PFSK-1 (cell line): ENCODE measurements around the gene PATL2.

ENCODE experiments used
- FOXP2 ChIP-seq: optimal IDR thresholded peaks from 2 replicates; pipeline ENCODE3; 2011; ENCODE audit warnings: borderline replicate concordance, control low read depth, inconsistent platforms; ENCODE audit not compliant: insufficient read depth; ENCODE audit errors: extremely low read length, extremely low read depth
- POLR2AphosphoS5 ChIP-seq: IDR thresholded peaks from 2 replicates; pipeline ENCODE4 v1.6.1; 2012; ENCODE audit warnings: low read depth, mild to moderate bottlenecking, control low read depth, low read length, moderate library complexity
- SIN3A ChIP-seq: IDR thresholded peaks from 2 replicates; pipeline ENCODE4 v1.6.1; 2012; ENCODE audit warnings: mild to moderate bottlenecking, low read length, moderate library complexity, borderline replicate concordance; ENCODE audit not compliant: insufficient read depth
- TAF1 ChIP-seq: IDR thresholded peaks from 2 replicates; pipeline ENCODE4 v1.6.1; 2012; ENCODE audit warnings: low read length, control low read depth, borderline replicate concordance; ENCODE audit not compliant: insufficient read depth
- TF ChIP-seq, protein P1 (sequence below), 2 experiments: IDR thresholded peaks; 2 replicates each; pipeline versions ENCODE4 v1.6.1 to v1.8.0; 2011 to 2012; ENCODE audit warnings: low read depth in 2 of 2, low read length in 2 of 2, control low read depth in 1 of 2, inconsistent platforms in 1 of 2, mild to moderate bottlenecking in 1 of 2, moderate library complexity in 1 of 2; ENCODE audit not compliant: insufficient read depth in 1 of 2

DNA sequence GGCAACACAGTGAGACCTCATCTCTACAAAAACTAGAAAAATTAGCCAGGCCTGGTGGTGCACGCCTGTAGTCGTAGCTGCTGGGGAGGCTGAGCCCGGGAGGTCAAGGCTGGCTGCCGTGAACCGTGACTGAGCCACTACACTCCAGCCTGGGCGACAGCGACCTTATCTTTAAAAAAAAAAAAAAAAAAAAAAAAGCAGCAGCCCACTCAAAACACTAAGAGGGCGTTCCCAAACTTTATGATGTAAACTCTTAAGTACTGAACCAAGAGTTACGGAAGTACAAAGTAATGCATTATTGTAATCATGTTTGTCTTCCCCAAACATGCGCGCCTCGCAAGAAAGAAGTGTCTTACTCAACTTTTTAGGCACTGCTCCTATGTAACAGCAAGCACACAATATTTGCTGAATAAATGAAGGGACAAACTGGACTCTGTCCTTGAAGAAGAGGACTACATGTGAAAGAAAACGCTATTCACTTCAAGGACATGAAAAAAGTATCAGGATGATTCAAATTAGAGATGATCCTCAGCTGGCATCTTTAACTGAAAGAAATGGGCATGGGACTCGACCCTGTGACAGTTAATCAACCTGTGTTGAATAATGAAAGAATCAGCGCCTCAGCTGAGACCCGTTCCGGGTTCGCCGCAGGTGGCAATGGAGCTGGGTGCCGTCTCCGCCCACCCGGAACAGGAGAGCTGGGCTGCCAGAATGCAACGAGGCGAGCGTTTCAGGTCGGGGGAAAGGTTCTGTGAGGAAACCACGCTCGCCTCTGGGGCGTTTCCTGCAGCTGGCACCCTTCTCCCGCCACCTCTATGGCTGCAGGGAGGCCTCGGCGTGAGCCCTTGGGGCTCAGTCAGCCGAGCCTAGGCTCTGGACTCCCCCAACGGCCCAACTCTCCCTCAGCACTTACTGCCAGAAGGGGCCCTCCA lies 48.4 kb downstream of the PATL2 start:
- TF ChIP-seq TAF1 (no peak), SIN3A (peak; percentile 85; the same call in 1 of the 2 replicates), POLR2AphosphoS5 (no peak), FOXP2 (no peak)
- TF ChIP-seq, protein P1, sequence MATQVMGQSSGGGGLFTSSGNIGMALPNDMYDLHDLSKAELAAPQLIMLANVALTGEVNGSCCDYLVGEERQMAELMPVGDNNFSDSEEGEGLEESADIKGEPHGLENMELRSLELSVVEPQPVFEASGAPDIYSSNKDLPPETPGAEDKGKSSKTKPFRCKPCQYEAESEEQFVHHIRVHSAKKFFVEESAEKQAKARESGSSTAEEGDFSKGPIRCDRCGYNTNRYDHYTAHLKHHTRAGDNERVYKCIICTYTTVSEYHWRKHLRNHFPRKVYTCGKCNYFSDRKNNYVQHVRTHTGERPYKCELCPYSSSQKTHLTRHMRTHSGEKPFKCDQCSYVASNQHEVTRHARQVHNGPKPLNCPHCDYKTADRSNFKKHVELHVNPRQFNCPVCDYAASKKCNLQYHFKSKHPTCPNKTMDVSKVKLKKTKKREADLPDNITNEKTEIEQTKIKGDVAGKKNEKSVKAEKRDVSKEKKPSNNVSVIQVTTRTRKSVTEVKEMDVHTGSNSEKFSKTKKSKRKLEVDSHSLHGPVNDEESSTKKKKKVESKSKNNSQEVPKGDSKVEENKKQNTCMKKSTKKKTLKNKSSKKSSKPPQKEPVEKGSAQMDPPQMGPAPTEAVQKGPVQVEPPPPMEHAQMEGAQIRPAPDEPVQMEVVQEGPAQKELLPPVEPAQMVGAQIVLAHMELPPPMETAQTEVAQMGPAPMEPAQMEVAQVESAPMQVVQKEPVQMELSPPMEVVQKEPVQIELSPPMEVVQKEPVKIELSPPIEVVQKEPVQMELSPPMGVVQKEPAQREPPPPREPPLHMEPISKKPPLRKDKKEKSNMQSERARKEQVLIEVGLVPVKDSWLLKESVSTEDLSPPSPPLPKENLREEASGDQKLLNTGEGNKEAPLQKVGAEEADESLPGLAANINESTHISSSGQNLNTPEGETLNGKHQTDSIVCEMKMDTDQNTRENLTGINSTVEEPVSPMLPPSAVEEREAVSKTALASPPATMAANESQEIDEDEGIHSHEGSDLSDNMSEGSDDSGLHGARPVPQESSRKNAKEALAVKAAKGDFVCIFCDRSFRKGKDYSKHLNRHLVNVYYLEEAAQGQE (IDR thresholded peaks at IDR 0.05; ENCODE audit: insufficient read depth in 1 of 2, low read depth in 2 of 2, low read length in 2 of 2): no peak; a peak in 1 of 4 replicates
